ENCODE results near the gene GAS7. TPM values are rescaled to one million over a fixed set of nuclear protein-coding genes. Genes with fewer than 3 reads are reported as not detected.
A peak's percentile ranks its signal among the peaks of the same experiment; 100 is the strongest.

Gene GAS7
- total RNA-seq, 2 donors from 2014 or later = 0.35 to 2.9 TPM

- peaks cover 0 to 4% of the 10 kb centered on the region in 2 donors for H3K9me3 Mint-ChIP-seq
- no peaks in the 10 kb centered on the region for H3K36me3 Mint-ChIP-seq
- H3K27ac Mint-ChIP-seq = no peak overlapping the region
- ATAC-seq (no peak), DNase-seq (ENCODE audit: low spot score in 2 of 2) (no peak)
These were observed 37.0 kb downstream of the GAS7 start for GRCh38 chr17:10161386-10161785.

GRCh38 chr17:10156948-10157607 lies 41.3 kb downstream of the GAS7 start:
- peaks cover 0 to 4% of the 10 kb centered on the region in 2 donors for H3K9me3 Mint-ChIP-seq
- no peak overlapping the region for H3K27ac Mint-ChIP-seq
- peak in 1 of 2 donors; percentile 62 for ATAC-seq
- DNase-seq (ENCODE audit: low spot score in 2 of 2) = no peak
- H3K36me3 Mint-ChIP-seq = no peaks in the 10 kb centered on the region

- Mint-ChIP-seq H3K9me3 (peaks cover 0 to 6% of the 10 kb centered on the region in 2 donors), H3K27ac (no peak overlapping the region), H3K36me3 (no peaks in the 10 kb centered on the region)
- ATAC-seq = no peak
- no peak for DNase-seq (ENCODE audit: low spot score in 2 of 2)
These were observed 41.8 kb downstream of the GAS7 start for GRCh38 chr17:10156599-10156947.

DNA sequence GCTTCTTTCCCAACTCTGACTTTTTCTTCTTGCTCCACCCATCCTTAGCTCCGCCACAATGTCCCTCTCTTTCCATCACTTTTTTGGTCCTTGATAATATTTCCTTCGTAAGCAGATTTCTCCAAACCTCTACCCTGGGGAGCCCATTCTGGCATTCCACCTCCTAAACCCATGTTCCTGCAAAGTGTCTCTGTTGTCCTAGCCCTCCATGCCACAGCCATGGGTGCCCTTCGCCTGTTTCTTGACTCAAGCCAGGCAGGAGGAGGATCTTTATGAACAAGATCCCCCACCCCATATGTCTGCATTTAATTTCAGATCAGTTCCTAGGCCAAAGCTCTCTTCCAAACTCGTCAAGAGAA lies 42.4 kb downstream of the GAS7 start:
- Mint-ChIP-seq H3K36me3 (no peaks in the 10 kb centered on the region), H3K9me3 (peaks cover 0 to 3% of the 10 kb centered on the region in 2 donors), H3K27ac (no peak overlapping the region)
- no peak for DNase-seq (ENCODE audit: low spot score in 2 of 2)
- no peak for ATAC-seq

DNA sequence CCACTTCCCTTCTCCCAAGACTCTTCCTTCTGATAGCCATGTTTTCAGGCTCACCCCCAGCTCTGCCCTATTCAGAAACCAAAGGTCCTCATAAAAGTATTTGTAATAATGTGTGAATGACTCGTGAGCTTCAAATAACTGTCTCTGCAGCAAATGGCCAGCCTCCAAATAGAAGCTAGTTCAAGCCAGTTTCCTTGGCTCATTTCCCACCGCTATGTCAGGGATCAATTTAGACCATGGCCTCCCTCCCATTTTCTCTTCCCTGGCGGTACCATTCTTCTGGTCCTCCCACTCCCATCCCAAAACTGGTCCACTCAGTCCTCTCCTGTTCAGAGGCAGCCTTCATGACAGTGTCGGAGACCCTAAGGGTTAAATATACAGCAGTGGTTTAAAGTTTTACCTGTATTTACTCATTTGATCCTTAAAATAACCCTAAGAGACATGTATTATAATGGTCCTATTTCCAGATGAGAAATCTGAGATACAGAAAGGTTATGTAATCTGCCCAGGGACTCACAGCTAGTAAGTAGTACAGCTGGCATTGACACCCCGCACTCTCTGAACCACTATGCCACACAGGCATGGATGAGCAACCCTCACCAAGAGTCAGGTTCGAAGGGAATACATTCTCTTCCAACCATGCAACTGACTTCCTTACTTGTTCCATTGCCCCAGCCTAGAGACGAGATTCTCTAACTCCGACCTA lies 42.9 kb downstream of the GAS7 start:
- Mint-ChIP-seq H3K36me3 (no peaks in the 10 kb centered on the region), H3K9me3 (peaks cover 0 to 2% of the 10 kb centered on the region in 2 donors), H3K27ac (peak overlapping the region in 1 of 2 donors; percentile 50)
- ATAC-seq (no peak), DNase-seq (ENCODE audit: low spot score in 2 of 2) (no peak)

- no peak for ATAC-seq
- Mint-ChIP-seq H3K36me3 (no peaks in the 10 kb centered on the region), H3K27ac (no peak overlapping the region), H3K9me3 (peaks cover 0 to 2% of the 10 kb centered on the region in 2 donors)
- DNase-seq (ENCODE audit: low spot score in 2 of 2) = no peak
These were observed 46.5 kb downstream of the GAS7 start for GRCh38 chr17:10151667-10152496.

DNA sequence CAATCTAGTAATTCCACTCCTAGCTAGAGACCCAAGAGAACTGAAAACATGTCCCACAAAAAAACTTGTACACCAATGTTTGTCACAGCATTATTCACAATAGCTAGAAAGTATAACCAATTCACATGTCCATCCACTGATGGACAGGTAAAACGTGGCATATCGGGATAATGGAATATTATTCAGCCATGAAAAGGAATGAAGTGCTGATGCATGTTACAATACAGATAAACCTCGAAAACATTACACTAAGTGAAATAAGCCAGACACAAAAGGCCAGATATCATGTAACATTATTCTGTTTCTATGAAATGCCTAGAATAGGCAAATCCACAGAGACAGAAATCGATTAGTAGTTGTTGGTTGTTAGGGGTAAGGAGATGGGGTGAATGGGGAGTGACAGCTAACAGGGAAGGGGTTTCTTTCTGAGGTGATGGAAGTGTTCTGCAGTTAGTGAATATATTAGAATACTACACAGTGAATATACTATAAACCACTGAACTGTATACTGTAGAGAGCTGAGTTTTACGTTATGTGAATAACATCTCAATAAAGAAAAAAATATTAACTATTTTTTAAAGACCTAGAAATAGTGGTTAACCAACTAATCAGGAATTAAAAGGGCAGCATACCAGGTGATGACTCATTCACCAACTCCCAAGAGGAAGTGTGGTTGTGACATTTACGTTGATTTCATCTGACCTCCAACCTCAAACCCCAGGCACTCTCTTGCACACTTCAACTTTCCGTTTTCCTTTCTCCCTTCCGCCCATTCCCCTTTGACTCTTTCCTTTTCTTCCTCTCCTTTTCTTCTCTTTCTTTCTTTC lies 48.6 kb downstream of the GAS7 start:
- H3K36me3 Mint-ChIP-seq = no peaks in the 10 kb centered on the region
- peak overlapping the region in 1 of 2 donors; percentile 47 for H3K27ac Mint-ChIP-seq
- ATAC-seq (peak in 1 of 2 donors; percentile 76), DNase-seq (ENCODE audit: low spot score in 2 of 2) (no peak)
- H3K9me3 Mint-ChIP-seq = peaks cover 0 to 2% of the 10 kb centered on the region in 2 donors

DNA sequence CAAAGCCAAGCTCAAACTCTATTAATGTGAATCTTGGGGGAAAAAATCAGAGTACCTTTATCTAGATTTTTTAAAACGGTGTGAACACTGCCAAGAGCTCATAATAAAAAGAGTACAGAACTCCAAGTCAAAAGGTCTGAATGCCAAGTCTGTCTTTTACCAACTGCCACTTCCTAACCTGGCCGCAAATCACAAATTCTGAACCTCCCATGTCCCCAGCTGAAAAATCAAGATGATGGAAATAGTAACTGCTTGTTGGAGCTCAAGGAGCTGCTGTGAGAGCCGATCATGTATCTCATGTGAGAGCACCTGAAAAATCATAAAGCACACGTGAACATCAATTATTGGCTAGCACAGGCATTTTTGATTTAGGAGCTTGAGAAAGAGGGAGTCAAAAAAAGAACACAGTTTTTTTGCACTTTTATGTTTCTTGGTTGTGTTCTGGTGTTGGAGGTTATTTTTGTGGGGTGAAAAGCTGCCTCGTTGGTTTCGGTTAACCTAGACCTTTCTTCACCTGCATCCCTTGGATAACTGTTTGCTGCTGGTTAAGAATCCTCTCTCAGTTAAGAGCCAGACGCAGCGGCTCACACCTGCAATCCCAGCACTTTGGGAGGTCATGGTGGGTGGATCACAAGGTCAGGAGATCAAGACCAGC lies 50.5 kb downstream of the GAS7 start:
- Mint-ChIP-seq H3K9me3 (peaks cover 0 to 2% of the 10 kb centered on the region in 2 donors), H3K27ac (no peak overlapping the region), H3K36me3 (no peaks in the 10 kb centered on the region)
- ATAC-seq (no peak), DNase-seq (ENCODE audit: low spot score in 2 of 2) (no peak)

DNA sequence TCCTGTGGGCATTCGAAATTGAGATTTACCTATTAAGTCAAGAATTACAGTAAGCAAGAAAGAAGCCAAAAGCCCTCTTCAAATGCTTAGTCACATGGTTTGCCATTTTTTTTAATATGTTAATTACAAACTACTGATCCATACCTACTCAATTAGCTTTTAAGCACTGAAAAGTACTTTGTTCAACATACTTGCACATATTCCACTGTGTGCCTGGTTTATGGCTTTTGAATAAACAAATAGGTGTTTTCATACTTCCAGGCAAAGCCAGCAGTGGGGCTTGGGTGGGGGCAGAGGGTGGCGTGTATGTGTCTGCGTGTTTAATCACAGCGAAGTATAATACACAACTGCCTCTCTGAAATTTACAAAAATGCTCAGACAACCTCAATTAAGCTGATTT lies 51.4 kb downstream of the GAS7 start:
- Mint-ChIP-seq H3K36me3 (no peaks in the 10 kb centered on the region), H3K9me3 (peaks cover 0 to 2% of the 10 kb centered on the region in 2 donors), H3K27ac (no peak overlapping the region)
- no peak for ATAC-seq
- no peak for DNase-seq (ENCODE audit: low spot score in 2 of 2)

DNA sequence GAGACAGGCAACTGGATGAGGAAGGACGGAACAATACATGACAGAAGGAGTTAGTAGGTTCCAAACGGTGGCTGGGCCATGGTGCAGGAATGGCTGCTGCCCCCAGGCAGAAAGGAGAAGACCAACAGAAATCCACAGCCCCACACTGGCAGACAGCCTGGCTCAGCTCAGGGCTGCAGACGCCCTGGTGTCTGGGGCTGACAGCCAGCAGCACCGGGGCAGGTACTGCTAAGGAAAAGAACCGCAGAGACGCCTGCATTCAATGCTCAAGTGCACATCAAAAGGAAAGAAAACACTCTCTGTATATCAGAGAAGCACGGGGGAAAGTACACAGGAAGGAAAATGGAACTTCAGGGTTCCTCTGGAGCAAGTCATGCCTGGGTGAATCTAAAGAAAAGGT lies 53.4 kb downstream of the GAS7 start:
- DNase-seq (ENCODE audit: low spot score in 2 of 2) = no peak
- no peaks in the 10 kb centered on the region for H3K9me3 Mint-ChIP-seq
- H3K27ac Mint-ChIP-seq = no peak overlapping the region
- no peak for ATAC-seq
- H3K36me3 Mint-ChIP-seq = no peaks in the 10 kb centered on the region

DNA sequence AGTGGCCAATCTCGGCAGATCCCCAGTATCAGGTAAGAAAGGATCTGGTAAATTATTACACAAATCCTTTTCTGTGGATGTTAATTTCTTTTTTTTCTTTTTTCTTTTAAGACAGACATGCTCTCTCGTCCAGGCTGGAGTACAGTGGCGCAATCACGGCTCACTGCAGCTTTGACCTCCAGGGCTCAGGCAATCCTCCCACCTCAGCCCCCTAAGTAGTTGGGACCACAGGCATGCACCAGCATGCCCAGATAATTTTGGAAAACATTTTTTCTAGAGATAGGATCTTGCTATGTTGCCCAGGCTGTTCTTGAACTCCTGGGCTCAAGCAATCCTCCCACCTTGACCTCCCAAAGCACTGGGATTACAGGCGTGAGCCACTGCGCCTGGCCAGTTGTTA lies 54.0 kb downstream of the GAS7 start:
- no peak for ATAC-seq
- H3K9me3 Mint-ChIP-seq = no peaks in the 10 kb centered on the region
- H3K36me3 Mint-ChIP-seq = no peaks in the 10 kb centered on the region
- no peak overlapping the region for H3K27ac Mint-ChIP-seq
- DNase-seq (ENCODE audit: low spot score in 2 of 2) = no peak

DNA sequence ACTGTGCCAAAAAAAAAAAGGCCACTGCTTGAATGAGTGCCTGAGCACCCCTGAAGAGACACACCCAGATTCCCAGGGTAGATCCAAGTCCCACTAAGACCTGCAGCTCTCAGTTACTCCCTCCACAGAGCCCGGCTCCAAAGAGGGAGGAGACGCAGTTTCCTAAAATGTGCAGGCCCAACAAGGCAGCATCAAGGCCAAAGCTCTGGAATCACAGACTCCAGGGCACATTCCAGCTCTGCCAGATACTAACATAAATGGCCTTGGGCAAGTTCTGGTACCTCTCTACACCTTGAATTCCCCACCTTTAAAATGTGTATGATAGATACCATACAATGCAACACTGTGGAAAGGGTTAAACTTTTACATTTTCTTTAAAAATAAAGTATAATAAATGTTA lies 57.0 kb downstream of the GAS7 start:
- no peak overlapping the region for H3K27ac Mint-ChIP-seq
- DNase-seq (ENCODE audit: low spot score in 2 of 2) (no peak), ATAC-seq (no peak)

DNA sequence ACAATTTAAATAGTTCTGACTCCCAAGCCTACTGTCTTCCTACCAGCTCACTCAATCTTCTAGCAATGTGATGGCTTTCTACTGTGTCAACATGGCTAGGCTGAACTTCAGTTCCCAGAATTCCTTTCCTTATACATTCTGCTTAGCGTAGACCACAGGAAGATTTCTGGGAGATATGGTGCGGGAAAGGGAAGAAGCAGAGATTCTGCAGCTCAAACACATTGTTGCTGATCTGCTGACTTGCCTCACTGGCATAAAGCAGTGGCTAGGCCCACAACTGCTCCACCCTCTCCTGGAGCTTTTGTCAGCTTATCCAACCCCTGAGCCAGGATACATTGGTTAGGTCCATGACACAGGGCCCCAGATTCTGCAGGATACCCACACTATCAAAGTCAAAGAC lies 58.8 kb downstream of the GAS7 start:
- no peak for DNase-seq (ENCODE audit: low spot score in 2 of 2)
- H3K36me3 Mint-ChIP-seq = no peaks in the 10 kb centered on the region
- ATAC-seq = no peak
- no peak overlapping the region for H3K27ac Mint-ChIP-seq
- no peaks in the 10 kb centered on the region for H3K9me3 Mint-ChIP-seq

More for the DNA sequence above, 57.0 kb downstream of the GAS7 start:
- H3K9me3 Mint-ChIP-seq = no peaks in the 10 kb centered on the region
- no peaks in the 10 kb centered on the region for H3K36me3 Mint-ChIP-seq

DNA sequence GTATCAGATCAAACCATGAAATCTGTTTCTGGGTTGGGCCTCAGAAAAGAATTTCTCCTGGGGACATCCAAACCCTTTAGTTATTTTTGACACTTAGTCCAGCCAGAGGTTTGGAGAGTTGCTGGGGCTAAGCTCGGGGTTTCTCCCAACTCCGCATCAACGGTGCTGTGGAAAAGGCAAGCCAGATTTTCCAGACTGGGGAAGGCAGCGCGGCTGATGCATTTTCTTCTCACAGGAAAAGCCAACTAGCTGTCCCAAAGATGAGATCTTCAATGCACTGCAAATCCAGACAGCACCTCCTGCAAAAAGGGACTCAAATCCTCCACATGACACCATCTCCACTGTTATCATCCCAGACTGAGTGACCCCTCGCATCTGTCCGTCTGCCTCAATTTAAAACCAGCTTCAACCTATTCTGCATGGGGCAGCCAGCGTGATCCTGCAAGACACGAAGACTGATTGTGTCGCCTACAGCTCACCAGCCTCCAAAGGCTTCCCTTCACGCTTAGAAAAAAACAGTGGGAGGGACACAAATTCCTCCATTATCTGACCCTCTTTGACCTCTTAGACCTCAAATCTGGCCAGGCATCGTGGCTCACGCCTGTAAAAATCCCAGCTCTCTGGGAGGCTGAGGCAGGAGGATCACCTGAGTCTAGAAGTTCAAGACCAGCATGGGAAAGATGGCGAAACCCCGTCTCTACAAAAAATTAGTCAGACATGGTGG lies 62.0 kb downstream of the GAS7 start:
- H3K9me3 Mint-ChIP-seq = no peaks in the 10 kb centered on the region
- H3K27ac Mint-ChIP-seq = no peak overlapping the region
- no peaks in the 10 kb centered on the region for H3K36me3 Mint-ChIP-seq
- ATAC-seq (no peak), DNase-seq (ENCODE audit: low spot score in 2 of 2) (no peak)

DNA sequence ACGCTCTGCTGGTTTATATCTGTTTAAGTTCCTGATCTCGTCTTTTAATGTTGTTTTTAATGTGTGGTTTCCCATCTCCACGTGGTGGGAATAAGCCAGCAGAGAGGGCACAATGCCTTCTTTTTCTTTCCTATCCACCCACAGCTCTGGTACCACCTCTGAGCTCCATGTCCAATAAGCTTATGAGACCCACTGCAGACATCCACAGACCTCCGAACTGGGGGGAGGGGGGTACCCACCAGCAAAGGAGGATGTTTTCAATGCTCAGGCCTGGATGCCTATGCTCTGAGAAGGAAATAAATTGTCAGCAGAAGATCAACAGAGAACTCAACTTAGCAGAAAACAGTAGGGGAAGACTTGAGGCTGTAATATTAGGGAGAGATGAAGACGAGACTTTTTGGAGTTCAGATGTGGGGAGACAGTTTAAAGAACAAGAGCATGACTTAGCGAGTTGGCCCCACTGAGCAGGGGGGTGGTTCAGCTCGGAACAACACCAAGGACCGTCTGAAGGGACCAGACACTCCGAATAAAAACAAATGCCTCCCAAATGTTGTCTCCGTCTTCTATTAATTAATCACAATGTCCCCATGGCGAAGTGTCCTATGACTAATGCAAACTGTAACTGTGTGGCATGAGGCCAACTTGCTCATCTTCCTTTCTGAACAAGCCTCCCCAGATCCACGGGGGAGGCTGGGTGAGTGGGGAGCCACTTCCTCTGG lies 62.7 kb downstream of the GAS7 start:
- ATAC-seq (peak in 1 of 2 donors; percentile 46), DNase-seq (ENCODE audit: low spot score in 2 of 2) (no peak)
- no peaks in the 10 kb centered on the region for H3K9me3 Mint-ChIP-seq
- no peak overlapping the region for H3K27ac Mint-ChIP-seq
- no peaks in the 10 kb centered on the region for H3K36me3 Mint-ChIP-seq

Data from activated naive CD4-positive, alpha-beta T cell treated with anti-CD3 and anti-CD28 coated beads, Interleukin-2, amount 50 U/mL, for 72 hours (primary cell).